ENCODE results near the gene IL16.
"Not testable (repeated sequence)": the region's sequence is repeated elsewhere in the genome, so short reads cannot be mapped to it uniquely, and the experiment has no call there.

Gene IL16

GRCh38 chr15:81313686-81314085, 117.0 kb downstream of the IL16 start:
- DNase-seq (ENCODE audit: low read depth in 2 of 2), result no peak

GRCh38 chr15:81314378-81314777, 117.7 kb downstream of the IL16 start:
- DNase-seq (ENCODE audit: low read depth in 2 of 2), result no peak

GRCh38 chr15:81315452-81316175, 118.9 kb downstream of the IL16 start:
- DNase-seq (ENCODE audit: low read depth in 2 of 2), result no peak

GRCh38 chr15:81316267-81316666, 119.6 kb downstream of the IL16 start:
- DNase-seq (ENCODE audit: low read depth in 2 of 2), result no peak

- no peak for DNase-seq (ENCODE audit: low read depth in 2 of 2)
Measured at GRCh38 chr15:81317642-81318017, 121.0 kb downstream of the IL16 start.

GRCh38 chr15:81321667-81322066, 125.0 kb downstream of the IL16 start:
- no peak for DNase-seq (ENCODE audit: low read depth in 2 of 2)

GRCh38 chr15:81322676-81323253, 126.1 kb downstream of the IL16 start:
- DNase-seq (ENCODE audit: low read depth in 2 of 2), result no peak

GRCh38 chr15:81323559-81323943, 126.9 kb downstream of the IL16 start:
- DNase-seq (ENCODE audit: low read depth in 2 of 2), result no peak

- DNase-seq (ENCODE audit: low read depth in 2 of 2), result peak; percentile 88 to 93
Measured at GRCh38 chr15:81323944-81324881, 127.5 kb downstream of the IL16 start, which contains the start of gene STARD5. Gene STARD5 (minus strand): TSS chr15:81324141. CDS start chr15:81324099, 42 bp downstream.

GRCh38 chr15:81326466-81327212, 130.0 kb downstream of the IL16 start:
- no peak for DNase-seq (ENCODE audit: low read depth in 2 of 2)

GRCh38 chr15:81327516-81327915, 130.8 kb downstream of the IL16 start:
- no peak for DNase-seq (ENCODE audit: low read depth in 2 of 2)

GRCh38 chr15:81329446-81329845, 132.8 kb downstream of the IL16 start:
- DNase-seq (ENCODE audit: low read depth in 2 of 2), result no peak

GRCh38 chr15:81330366-81331090, 133.8 kb downstream of the IL16 start:
- DNase-seq (ENCODE audit: low read depth in 2 of 2), result no peak

GRCh38 chr15:81331141-81331540, 134.5 kb downstream of the IL16 start:
- DNase-seq (ENCODE audit: low read depth in 2 of 2), result not testable (repeated sequence)

- DNase-seq (ENCODE audit: low read depth in 2 of 2), result no peak
Measured at GRCh38 chr15:81331600-81331999, 134.9 kb downstream of the IL16 start.

- no peak for DNase-seq (ENCODE audit: low read depth in 2 of 2)
Measured at GRCh38 chr15:81332326-81332725, 135.6 kb downstream of the IL16 start.

- no peak for DNase-seq (ENCODE audit: low read depth in 2 of 2)
Measured at GRCh38 chr15:81333363-81333762, 136.7 kb downstream of the IL16 start.

- DNase-seq (ENCODE audit: low read depth in 2 of 2), result no peak
Measured at GRCh38 chr15:81334768-81335435, 138.2 kb downstream of the IL16 start.

- DNase-seq (ENCODE audit: low read depth in 2 of 2), result no peak
Measured at GRCh38 chr15:81335631-81336030, 139.0 kb downstream of the IL16 start.

- DNase-seq (ENCODE audit: low read depth in 2 of 2), result no peak
Measured at GRCh38 chr15:81336568-81336967, 139.9 kb downstream of the IL16 start.

- DNase-seq (ENCODE audit: low read depth in 2 of 2), result no peak
Measured at GRCh38 chr15:81337241-81337640, 140.6 kb downstream of the IL16 start.

All from stimulated activated CD8-positive, alpha-beta memory T cell treated with anti-CD3 and anti-CD28 coated beads, Interleukin-7, amount 100 ng/mL, for 1 hour (primary cell).